Measurements from ENCODE around the gene ETFA.
A peak's percentile ranks its signal among the peaks of the same experiment; 100 is the strongest.

The ETFA gene
- total RNA-seq = 27.9 to 33.5 (median 33.4) reads per million in 3 donors

DNA sequence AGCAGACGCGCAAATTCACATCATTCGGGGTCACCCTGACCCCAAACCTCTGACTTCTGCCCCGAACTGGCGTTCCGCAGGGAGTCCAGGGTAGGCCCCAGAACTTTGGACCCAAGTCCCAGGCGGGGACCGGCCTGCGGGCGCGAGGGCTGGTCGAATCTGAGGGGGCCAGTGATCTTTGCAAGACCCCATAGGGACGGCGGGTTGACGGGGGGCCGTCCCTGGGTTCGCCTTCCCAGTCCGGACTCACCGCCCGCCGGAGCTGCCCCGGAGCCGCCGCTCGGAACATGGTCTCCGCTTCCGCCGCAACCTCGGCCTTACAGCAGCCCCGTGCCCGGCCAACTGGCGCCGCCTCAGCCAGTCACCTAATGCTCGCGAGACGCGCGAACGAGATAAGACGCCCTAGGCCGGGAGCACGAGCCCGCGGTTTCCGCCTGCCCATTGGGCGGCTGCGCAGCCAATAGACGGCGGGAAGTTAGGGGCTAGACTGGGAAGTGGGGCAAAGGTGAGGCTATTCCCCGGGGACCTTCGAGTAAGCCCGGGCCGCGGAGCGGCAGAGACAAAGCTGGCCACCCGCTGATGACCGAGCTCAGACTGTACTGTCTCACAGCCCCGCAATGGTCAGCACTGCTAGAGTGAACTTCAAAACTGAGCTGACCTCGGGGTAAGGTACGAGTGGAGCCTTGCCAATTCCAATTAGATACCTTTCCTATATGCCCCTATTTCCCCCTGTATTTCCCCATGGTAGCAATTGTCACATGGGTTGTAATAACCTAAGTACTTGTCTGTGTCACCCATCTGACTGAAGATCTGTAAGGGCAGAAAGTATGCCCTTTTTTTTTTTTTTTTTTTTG is at the start of gene ETFA:
TSS of gene ETFA (minus strand) at position 370 of the 854 bp plus-strand sequence. CDS start at position 289, 81 bp downstream.
- no peaks in the 10 kb centered on the region for H3K9me3 ChIP-seq (ENCODE audit: control insufficient read depth, low read length)
- no peaks in the 10 kb centered on the region for H3K36me3 ChIP-seq (ENCODE audit: control insufficient read depth, insufficient read depth, low read length)
- no peaks in the 10 kb centered on the region for H3K27me3 ChIP-seq (replicated peaks; ENCODE audit: control insufficient read depth, insufficient read depth, low read length, poor library complexity, severe bottlenecking)
- H3K4me1 ChIP-seq (ENCODE audit: control insufficient read depth, insufficient read depth, low read length, poor library complexity, severe bottlenecking) = peaks cover 7% of the 10 kb centered on the region
- DNase-seq = peak; percentile 70 to 79 (median 72)
- peak within 1 kb of the TSS; percentile 65 for H3K27ac ChIP-seq (ENCODE audit: insufficient read depth, low read length, poor library complexity, severe bottlenecking)
- H3K4me3 ChIP-seq (ENCODE audit: insufficient read depth, low read depth, low read length, poor library complexity, severe bottlenecking) = peak within 1 kb of the TSS; percentile 80

DNA sequence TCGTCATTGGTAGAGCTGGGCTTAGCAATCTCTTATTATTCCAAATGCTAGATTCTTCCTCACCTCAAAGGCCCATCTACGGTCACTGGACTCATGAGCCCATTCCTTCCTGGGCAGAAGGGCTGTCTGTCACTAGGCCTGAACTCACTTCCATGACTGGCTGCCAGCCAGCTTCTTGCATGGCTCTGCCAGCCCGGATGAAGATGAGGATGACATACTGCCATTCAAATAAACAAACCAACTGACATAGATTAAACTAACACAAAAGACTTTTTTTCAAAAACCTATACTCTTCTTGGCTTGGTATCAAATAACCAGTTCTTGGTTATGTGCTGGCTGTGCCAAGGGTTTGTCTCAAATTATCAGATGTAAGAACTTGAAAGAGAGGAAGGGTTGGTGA is 49.1 kb upstream of the ETFA start:
- H3K27me3 ChIP-seq (replicated peaks; ENCODE audit: control insufficient read depth, insufficient read depth, low read length, poor library complexity, severe bottlenecking) = no peaks in the 10 kb centered on the region
- DNase-seq = no peak
- no peaks in the 10 kb centered on the region for H3K4me1 ChIP-seq (ENCODE audit: control insufficient read depth, insufficient read depth, low read length, poor library complexity, severe bottlenecking)
- no peak overlapping the region for H3K27ac ChIP-seq (ENCODE audit: insufficient read depth, low read length, poor library complexity, severe bottlenecking)
- no peaks in the 10 kb centered on the region for H3K9me3 ChIP-seq (ENCODE audit: control insufficient read depth, low read length)
- no peak overlapping the region for H3K4me3 ChIP-seq (ENCODE audit: insufficient read depth, low read depth, low read length, poor library complexity, severe bottlenecking)
- H3K36me3 ChIP-seq (ENCODE audit: control insufficient read depth, insufficient read depth, low read length) = no peaks in the 10 kb centered on the region

DNA sequence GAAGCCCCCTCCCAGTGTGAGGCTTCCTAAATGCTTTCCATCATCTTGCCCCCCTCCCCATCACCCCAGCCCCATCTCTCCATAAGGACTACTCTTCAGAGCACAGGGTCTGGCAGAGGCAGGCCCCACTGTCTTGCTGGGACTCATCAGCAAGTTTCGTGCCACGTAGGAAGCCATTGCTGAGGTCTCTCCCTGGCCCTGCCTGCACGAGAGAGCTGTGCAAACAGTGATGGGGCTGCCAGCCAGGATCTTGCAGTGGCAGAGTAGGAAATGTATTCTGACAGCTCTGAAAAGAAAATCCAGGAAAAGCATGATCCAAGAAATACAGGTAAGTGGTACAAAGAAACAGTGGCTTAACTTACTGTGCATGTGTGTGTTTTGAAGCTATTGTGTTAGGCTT is 47.9 kb upstream of the ETFA start:
- H3K27me3 ChIP-seq (replicated peaks; ENCODE audit: control insufficient read depth, insufficient read depth, low read length, poor library complexity, severe bottlenecking) = no peaks in the 10 kb centered on the region
- no peak overlapping the region for H3K4me3 ChIP-seq (ENCODE audit: insufficient read depth, low read depth, low read length, poor library complexity, severe bottlenecking)
- no peak for DNase-seq
- no peaks in the 10 kb centered on the region for H3K9me3 ChIP-seq (ENCODE audit: control insufficient read depth, low read length)
- H3K36me3 ChIP-seq (ENCODE audit: control insufficient read depth, insufficient read depth, low read length) = no peaks in the 10 kb centered on the region
- H3K4me1 ChIP-seq (ENCODE audit: control insufficient read depth, insufficient read depth, low read length, poor library complexity, severe bottlenecking) = no peaks in the 10 kb centered on the region
- no peak overlapping the region for H3K27ac ChIP-seq (ENCODE audit: insufficient read depth, low read length, poor library complexity, severe bottlenecking)

GRCh38 chr15:76358453-76358852 is 47.2 kb upstream of the ETFA start:
- no peaks in the 10 kb centered on the region for H3K36me3 ChIP-seq (ENCODE audit: control insufficient read depth, insufficient read depth, low read length)
- no peaks in the 10 kb centered on the region for H3K9me3 ChIP-seq (ENCODE audit: control insufficient read depth, low read length)
- H3K4me3 ChIP-seq (ENCODE audit: insufficient read depth, low read depth, low read length, poor library complexity, severe bottlenecking) = no peak overlapping the region
- DNase-seq = no peak
- H3K4me1 ChIP-seq (ENCODE audit: control insufficient read depth, insufficient read depth, low read length, poor library complexity, severe bottlenecking) = no peaks in the 10 kb centered on the region
- H3K27me3 ChIP-seq (replicated peaks; ENCODE audit: control insufficient read depth, insufficient read depth, low read length, poor library complexity, severe bottlenecking) = no peaks in the 10 kb centered on the region
- no peak overlapping the region for H3K27ac ChIP-seq (ENCODE audit: insufficient read depth, low read length, poor library complexity, severe bottlenecking)

DNA sequence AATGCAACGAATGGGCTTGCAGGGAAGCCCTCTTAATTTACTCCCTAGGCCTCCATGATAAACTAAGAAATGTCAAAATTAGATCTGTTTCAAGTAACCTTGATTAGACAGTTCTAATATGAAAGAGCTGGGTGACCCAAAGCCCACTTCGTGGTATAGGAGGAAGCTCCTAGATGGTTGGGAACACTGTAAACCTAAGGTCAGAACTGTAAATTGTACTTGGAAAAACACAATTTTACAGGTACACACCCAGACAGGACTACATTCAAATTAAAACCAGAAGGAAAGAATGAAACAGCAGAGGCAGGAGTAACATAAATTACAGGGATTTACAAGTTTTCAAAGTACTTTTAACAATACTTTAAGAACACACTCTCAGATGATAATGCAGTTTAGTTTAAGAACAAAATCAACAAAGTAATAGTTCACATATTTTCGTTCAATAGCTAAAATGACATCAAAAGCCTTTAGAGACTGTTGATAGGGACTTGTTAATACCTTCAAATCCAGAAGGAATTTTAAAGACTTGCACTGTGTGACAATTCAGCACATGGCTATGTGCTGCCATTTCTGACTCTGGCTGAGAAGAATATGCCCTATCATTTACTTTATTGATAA is 43.7 kb upstream of the ETFA start:
- Histone ChIP-seq H3K27me3 (replicated peaks; ENCODE audit: control insufficient read depth, insufficient read depth, low read length, poor library complexity, severe bottlenecking) (no peaks in the 10 kb centered on the region), H3K27ac (ENCODE audit: insufficient read depth, low read length, poor library complexity, severe bottlenecking) (no peak overlapping the region), H3K4me3 (ENCODE audit: insufficient read depth, low read depth, low read length, poor library complexity, severe bottlenecking) (no peak overlapping the region), H3K4me1 (ENCODE audit: control insufficient read depth, insufficient read depth, low read length, poor library complexity, severe bottlenecking) (no peaks in the 10 kb centered on the region), H3K9me3 (ENCODE audit: control insufficient read depth, low read length) (no peaks in the 10 kb centered on the region), H3K36me3 (ENCODE audit: control insufficient read depth, insufficient read depth, low read length) (no peaks in the 10 kb centered on the region)
- no peak for DNase-seq

- H3K4me3 ChIP-seq (ENCODE audit: insufficient read depth, low read depth, low read length, poor library complexity, severe bottlenecking) = no peak overlapping the region
- no peaks in the 10 kb centered on the region for H3K27me3 ChIP-seq (replicated peaks; ENCODE audit: control insufficient read depth, insufficient read depth, low read length, poor library complexity, severe bottlenecking)
- H3K27ac ChIP-seq (ENCODE audit: insufficient read depth, low read length, poor library complexity, severe bottlenecking) = no peak overlapping the region
- H3K36me3 ChIP-seq (ENCODE audit: control insufficient read depth, insufficient read depth, low read length) = no peaks in the 10 kb centered on the region
- H3K9me3 ChIP-seq (ENCODE audit: control insufficient read depth, low read length) = no peaks in the 10 kb centered on the region
- no peak for DNase-seq
- H3K4me1 ChIP-seq (ENCODE audit: control insufficient read depth, insufficient read depth, low read length, poor library complexity, severe bottlenecking) = no peaks in the 10 kb centered on the region
Measured at GRCh38 chr15:76353903-76354302, 42.6 kb upstream of the ETFA start.

GRCh38 chr15:76353023-76353577 is 41.8 kb upstream of the ETFA start:
- no peak for DNase-seq
- no peaks in the 10 kb centered on the region for H3K4me1 ChIP-seq (ENCODE audit: control insufficient read depth, insufficient read depth, low read length, poor library complexity, severe bottlenecking)
- no peaks in the 10 kb centered on the region for H3K9me3 ChIP-seq (ENCODE audit: control insufficient read depth, low read length)
- H3K27ac ChIP-seq (ENCODE audit: insufficient read depth, low read length, poor library complexity, severe bottlenecking) = no peak overlapping the region
- no peaks in the 10 kb centered on the region for H3K36me3 ChIP-seq (ENCODE audit: control insufficient read depth, insufficient read depth, low read length)
- no peak overlapping the region for H3K4me3 ChIP-seq (ENCODE audit: insufficient read depth, low read depth, low read length, poor library complexity, severe bottlenecking)
- H3K27me3 ChIP-seq (replicated peaks; ENCODE audit: control insufficient read depth, insufficient read depth, low read length, poor library complexity, severe bottlenecking) = no peaks in the 10 kb centered on the region

DNA sequence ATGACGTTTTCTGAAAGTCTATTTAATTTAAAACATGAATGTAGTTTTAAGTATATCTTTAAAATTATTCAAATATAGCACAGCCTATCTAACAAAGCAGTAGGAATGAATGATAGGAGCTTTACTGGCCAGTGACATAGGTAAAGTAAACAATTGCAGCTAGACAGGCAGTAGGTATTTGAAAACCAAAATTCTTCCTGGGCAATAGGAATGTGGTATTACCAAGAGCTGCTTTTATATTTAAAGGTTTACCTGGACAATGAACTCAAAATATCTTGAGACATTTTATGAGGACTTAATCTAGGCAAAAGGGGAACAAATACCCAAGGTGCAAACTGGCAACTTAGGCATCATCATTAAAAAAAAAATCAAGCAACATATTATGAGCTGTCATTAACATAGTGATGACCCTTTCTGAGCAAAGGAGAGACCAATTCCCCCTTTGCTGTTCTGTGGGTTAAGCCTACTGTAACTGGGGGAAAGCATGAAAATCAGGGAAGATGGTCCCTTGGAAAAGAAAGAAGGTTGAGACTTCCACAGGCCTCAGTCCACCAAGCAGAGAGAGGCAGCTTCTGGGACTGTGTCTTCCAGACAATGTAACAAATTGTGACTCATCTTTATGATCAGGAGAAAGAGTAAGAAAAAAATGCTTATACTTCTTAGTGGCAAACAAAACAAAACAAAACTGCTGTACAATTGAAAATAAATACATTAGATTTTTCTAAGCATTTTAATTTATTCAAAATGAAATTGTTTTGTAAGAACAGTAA is 38.2 kb upstream of the ETFA start:
- no peak for DNase-seq
- no peak overlapping the region for H3K27ac ChIP-seq (ENCODE audit: insufficient read depth, low read length, poor library complexity, severe bottlenecking)
- H3K27me3 ChIP-seq (replicated peaks; ENCODE audit: control insufficient read depth, insufficient read depth, low read length, poor library complexity, severe bottlenecking) = peaks cover 31% of the 10 kb centered on the region
- peaks cover 16% of the 10 kb centered on the region for H3K4me1 ChIP-seq (ENCODE audit: control insufficient read depth, insufficient read depth, low read length, poor library complexity, severe bottlenecking)
- H3K9me3 ChIP-seq (ENCODE audit: control insufficient read depth, low read length) = no peaks in the 10 kb centered on the region
- H3K36me3 ChIP-seq (ENCODE audit: control insufficient read depth, insufficient read depth, low read length) = no peaks in the 10 kb centered on the region
- no peak overlapping the region for H3K4me3 ChIP-seq (ENCODE audit: insufficient read depth, low read depth, low read length, poor library complexity, severe bottlenecking)

DNA sequence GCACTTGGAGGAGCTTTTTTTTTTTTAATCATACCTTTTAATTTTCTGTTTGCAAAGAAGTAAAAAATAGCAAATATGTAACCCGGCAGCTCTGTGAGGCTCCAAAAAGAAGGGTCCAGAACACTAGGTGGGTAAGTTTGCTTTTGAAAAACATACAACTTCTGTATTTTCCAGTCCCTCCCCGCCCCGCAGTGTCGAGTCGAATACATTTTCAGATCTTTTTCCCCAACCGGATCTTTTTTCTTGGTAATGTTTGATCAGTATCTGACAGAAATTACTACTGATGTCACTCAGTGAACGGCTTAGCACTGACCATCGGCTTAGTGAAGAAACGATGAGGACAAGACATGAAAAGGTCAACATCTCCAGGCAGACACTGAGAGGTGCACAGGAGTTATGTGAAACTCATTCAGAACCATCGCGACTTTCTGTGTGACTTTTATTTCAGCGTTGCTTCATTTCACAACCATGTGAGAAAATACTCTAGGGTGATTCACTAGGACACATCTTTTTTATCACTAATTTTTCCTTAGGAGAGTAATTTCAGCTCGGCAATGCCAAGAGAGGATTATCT is 36.3 kb upstream of the ETFA start:
- DNase-seq = no peak
- no peak overlapping the region for H3K27ac ChIP-seq (ENCODE audit: insufficient read depth, low read length, poor library complexity, severe bottlenecking)
- no peaks in the 10 kb centered on the region for H3K36me3 ChIP-seq (ENCODE audit: control insufficient read depth, insufficient read depth, low read length)
- H3K4me1 ChIP-seq (ENCODE audit: control insufficient read depth, insufficient read depth, low read length, poor library complexity, severe bottlenecking) = peaks cover 25% of the 10 kb centered on the region
- H3K4me3 ChIP-seq (ENCODE audit: insufficient read depth, low read depth, low read length, poor library complexity, severe bottlenecking) = no peak overlapping the region
- H3K27me3 ChIP-seq (replicated peaks; ENCODE audit: control insufficient read depth, insufficient read depth, low read length, poor library complexity, severe bottlenecking) = peaks cover 50% of the 10 kb centered on the region
- H3K9me3 ChIP-seq (ENCODE audit: control insufficient read depth, low read length) = no peaks in the 10 kb centered on the region
